Measurements from ENCODE around the gene FBXW10. TPM values are rescaled to one million over a fixed set of nuclear protein-coding genes. Genes with fewer than 3 reads are reported as not detected.
A peak's percentile ranks its signal among the peaks of the same experiment; 100 is the strongest.
"Not testable (repeated sequence)": the region's sequence is repeated elsewhere in the genome, so short reads cannot be mapped to it uniquely, and the experiment has no call there.

Gene FBXW10
- total RNA-seq, 1 donor from 2014 or later, result not detected

GRCh38 chr17:18750242-18750641, 6.4 kb downstream of the FBXW10 start:
- H3K27me3 ChIP-seq (ENCODE audit: control insufficient read depth in 3 of 3, insufficient read depth in 3 of 3, low read length in 3 of 3); H3K9me3 ChIP-seq (ENCODE audit: control insufficient read depth in 3 of 3, low read length in 3 of 3); H3K9ac ChIP-seq (ENCODE audit: low read depth in 1 of 3, low read length in 3 of 3); H3K27ac ChIP-seq (ENCODE audit: low read depth, low read length); H3K36me3 ChIP-seq (ENCODE audit: control insufficient read depth in 3 of 3, insufficient read depth in 3 of 3, low read length in 3 of 3); H3K4me3 ChIP-seq (ENCODE audit: low read length in 3 of 3); H3K4me1 ChIP-seq (ENCODE audit: control insufficient read depth in 3 of 3, insufficient read depth in 3 of 3, low read length in 3 of 3): not testable (repeated sequence)

GRCh38 chr17:18753829-18754409, 10.1 kb downstream of the FBXW10 start:
- H3K9me3 ChIP-seq (ENCODE audit: control insufficient read depth in 3 of 3, low read length in 3 of 3); H3K27me3 ChIP-seq (ENCODE audit: control insufficient read depth in 3 of 3, insufficient read depth in 3 of 3, low read length in 3 of 3); H3K9ac ChIP-seq (ENCODE audit: low read depth in 1 of 3, low read length in 3 of 3); H3K36me3 ChIP-seq (ENCODE audit: control insufficient read depth in 3 of 3, insufficient read depth in 3 of 3, low read length in 3 of 3); H3K4me3 ChIP-seq (ENCODE audit: low read length in 3 of 3); H3K4me1 ChIP-seq (ENCODE audit: control insufficient read depth in 3 of 3, insufficient read depth in 3 of 3, low read length in 3 of 3); H3K27ac ChIP-seq (ENCODE audit: low read depth, low read length): not testable (repeated sequence)

GRCh38 chr17:18755969-18756368, 12.1 kb downstream of the FBXW10 start:
- not testable (repeated sequence) for H3K27ac ChIP-seq (ENCODE audit: low read depth, low read length); H3K27me3 ChIP-seq (ENCODE audit: control insufficient read depth in 3 of 3, insufficient read depth in 3 of 3, low read length in 3 of 3); H3K4me1 ChIP-seq (ENCODE audit: control insufficient read depth in 3 of 3, insufficient read depth in 3 of 3, low read length in 3 of 3); H3K9ac ChIP-seq (ENCODE audit: low read depth in 1 of 3, low read length in 3 of 3); H3K36me3 ChIP-seq (ENCODE audit: control insufficient read depth in 3 of 3, insufficient read depth in 3 of 3, low read length in 3 of 3); H3K9me3 ChIP-seq (ENCODE audit: control insufficient read depth in 3 of 3, low read length in 3 of 3); H3K4me3 ChIP-seq (ENCODE audit: low read length in 3 of 3)

GRCh38 chr17:18757368-18758044, 13.7 kb downstream of the FBXW10 start:
- not testable (repeated sequence) for H3K9me3 ChIP-seq (ENCODE audit: control insufficient read depth in 3 of 3, low read length in 3 of 3); H3K4me1 ChIP-seq (ENCODE audit: control insufficient read depth in 3 of 3, insufficient read depth in 3 of 3, low read length in 3 of 3)

GRCh38 chr17:18758344-18758743, 14.5 kb downstream of the FBXW10 start:
- not testable (repeated sequence) for H3K9me3 ChIP-seq (ENCODE audit: control insufficient read depth in 3 of 3, low read length in 3 of 3); H3K27me3 ChIP-seq (ENCODE audit: control insufficient read depth in 3 of 3, insufficient read depth in 3 of 3, low read length in 3 of 3); H3K27ac ChIP-seq (ENCODE audit: low read depth, low read length); H3K9ac ChIP-seq (ENCODE audit: low read depth in 1 of 3, low read length in 3 of 3); H3K36me3 ChIP-seq (ENCODE audit: control insufficient read depth in 3 of 3, insufficient read depth in 3 of 3, low read length in 3 of 3); H3K4me3 ChIP-seq (ENCODE audit: low read length in 3 of 3); H3K4me1 ChIP-seq (ENCODE audit: control insufficient read depth in 3 of 3, insufficient read depth in 3 of 3, low read length in 3 of 3)

More at GRCh38 chr17:18757368-18758044, 13.7 kb downstream of the FBXW10 start:
- H3K27me3 ChIP-seq (ENCODE audit: control insufficient read depth in 3 of 3, insufficient read depth in 3 of 3, low read length in 3 of 3); H3K9ac ChIP-seq (ENCODE audit: low read depth in 1 of 3, low read length in 3 of 3); H3K4me3 ChIP-seq (ENCODE audit: low read length in 3 of 3); H3K27ac ChIP-seq (ENCODE audit: low read depth, low read length); H3K36me3 ChIP-seq (ENCODE audit: control insufficient read depth in 3 of 3, insufficient read depth in 3 of 3, low read length in 3 of 3): not testable (repeated sequence)

- H3K4me1 ChIP-seq (ENCODE audit: control insufficient read depth in 3 of 3, insufficient read depth in 3 of 3, low read length in 3 of 3); H3K36me3 ChIP-seq (ENCODE audit: control insufficient read depth in 3 of 3, insufficient read depth in 3 of 3, low read length in 3 of 3); H3K4me3 ChIP-seq (ENCODE audit: low read length in 3 of 3); H3K9me3 ChIP-seq (ENCODE audit: control insufficient read depth in 3 of 3, low read length in 3 of 3); H3K27ac ChIP-seq (ENCODE audit: low read depth, low read length); H3K9ac ChIP-seq (ENCODE audit: low read depth in 1 of 3, low read length in 3 of 3); H3K27me3 ChIP-seq (ENCODE audit: control insufficient read depth in 3 of 3, insufficient read depth in 3 of 3, low read length in 3 of 3): not testable (repeated sequence)
Measured at GRCh38 chr17:18760221-18760620, 16.4 kb downstream of the FBXW10 start.

GRCh38 chr17:18770572-18770971, 26.7 kb downstream of the FBXW10 start:
- not testable (repeated sequence) for H3K36me3 ChIP-seq (ENCODE audit: control insufficient read depth in 3 of 3, insufficient read depth in 3 of 3, low read length in 3 of 3); H3K27ac ChIP-seq (ENCODE audit: low read depth, low read length)

GRCh38 chr17:18771066-18771465, 27.2 kb downstream of the FBXW10 start:
- not testable (repeated sequence) for H3K36me3 ChIP-seq (ENCODE audit: control insufficient read depth in 3 of 3, insufficient read depth in 3 of 3, low read length in 3 of 3); H3K4me1 ChIP-seq (ENCODE audit: control insufficient read depth in 3 of 3, insufficient read depth in 3 of 3, low read length in 3 of 3); H3K9ac ChIP-seq (ENCODE audit: low read depth in 1 of 3, low read length in 3 of 3); H3K4me3 ChIP-seq (ENCODE audit: low read length in 3 of 3); H3K9me3 ChIP-seq (ENCODE audit: control insufficient read depth in 3 of 3, low read length in 3 of 3); H3K27ac ChIP-seq (ENCODE audit: low read depth, low read length); H3K27me3 ChIP-seq (ENCODE audit: control insufficient read depth in 3 of 3, insufficient read depth in 3 of 3, low read length in 3 of 3)

More at GRCh38 chr17:18770572-18770971, 26.7 kb downstream of the FBXW10 start:
- not testable (repeated sequence) for H3K27me3 ChIP-seq (ENCODE audit: control insufficient read depth in 3 of 3, insufficient read depth in 3 of 3, low read length in 3 of 3); H3K4me3 ChIP-seq (ENCODE audit: low read length in 3 of 3); H3K9ac ChIP-seq (ENCODE audit: low read depth in 1 of 3, low read length in 3 of 3); H3K9me3 ChIP-seq (ENCODE audit: control insufficient read depth in 3 of 3, low read length in 3 of 3); H3K4me1 ChIP-seq (ENCODE audit: control insufficient read depth in 3 of 3, insufficient read depth in 3 of 3, low read length in 3 of 3)

- H3K9me3 ChIP-seq (ENCODE audit: control insufficient read depth in 3 of 3, low read length in 3 of 3), result no peaks in the 10 kb centered on the region
- no peaks in the 10 kb centered on the region for H3K36me3 ChIP-seq (ENCODE audit: control insufficient read depth in 3 of 3, insufficient read depth in 3 of 3, low read length in 3 of 3)
Measured at GRCh38 chr17:18772471-18772870, 28.6 kb downstream of the FBXW10 start.

GRCh38 chr17:18780991-18781718, 37.3 kb downstream of the FBXW10 start, which contains the start of gene TVP23B:
Gene TVP23B, plus strand, starts transcription at chr17:18781183. Its CDS starts 111 bp downstream, at chr17:18781294.
- H3K36me3 ChIP-seq (ENCODE audit: control insufficient read depth in 3 of 3, insufficient read depth in 3 of 3, low read length in 3 of 3); H3K9me3 ChIP-seq (ENCODE audit: control insufficient read depth in 3 of 3, low read length in 3 of 3); H3K27me3 ChIP-seq (ENCODE audit: control insufficient read depth in 3 of 3, insufficient read depth in 3 of 3, low read length in 3 of 3); H3K4me1 ChIP-seq (ENCODE audit: control insufficient read depth in 3 of 3, insufficient read depth in 3 of 3, low read length in 3 of 3): not testable (repeated sequence)
- H3K4me3 ChIP-seq (ENCODE audit: low read length in 3 of 3), result peak within 1 kb of the TSS; percentile 59 to 66 (median 61)
- H3K27ac ChIP-seq (ENCODE audit: low read depth, low read length), result peak within 1 kb of the TSS; percentile 44
- peak within 1 kb of the TSS; percentile 51 to 83 (median 70) for H3K9ac ChIP-seq (ENCODE audit: low read depth in 1 of 3, low read length in 3 of 3)

More at GRCh38 chr17:18772471-18772870, 28.6 kb downstream of the FBXW10 start:
- Histone ChIP-seq H3K9ac (ENCODE audit: low read depth in 1 of 3, low read length in 3 of 3) (no peak overlapping the region), H3K4me1 (ENCODE audit: control insufficient read depth in 3 of 3, insufficient read depth in 3 of 3, low read length in 3 of 3) (no peaks in the 10 kb centered on the region), H3K27me3 (ENCODE audit: control insufficient read depth in 3 of 3, insufficient read depth in 3 of 3, low read length in 3 of 3) (no peaks in the 10 kb centered on the region), H3K27ac (ENCODE audit: low read depth, low read length) (no peak overlapping the region), H3K4me3 (ENCODE audit: low read length in 3 of 3) (no peak overlapping the region)
